ENCODE results near the gene NRARP.

Gene NRARP

DNA sequence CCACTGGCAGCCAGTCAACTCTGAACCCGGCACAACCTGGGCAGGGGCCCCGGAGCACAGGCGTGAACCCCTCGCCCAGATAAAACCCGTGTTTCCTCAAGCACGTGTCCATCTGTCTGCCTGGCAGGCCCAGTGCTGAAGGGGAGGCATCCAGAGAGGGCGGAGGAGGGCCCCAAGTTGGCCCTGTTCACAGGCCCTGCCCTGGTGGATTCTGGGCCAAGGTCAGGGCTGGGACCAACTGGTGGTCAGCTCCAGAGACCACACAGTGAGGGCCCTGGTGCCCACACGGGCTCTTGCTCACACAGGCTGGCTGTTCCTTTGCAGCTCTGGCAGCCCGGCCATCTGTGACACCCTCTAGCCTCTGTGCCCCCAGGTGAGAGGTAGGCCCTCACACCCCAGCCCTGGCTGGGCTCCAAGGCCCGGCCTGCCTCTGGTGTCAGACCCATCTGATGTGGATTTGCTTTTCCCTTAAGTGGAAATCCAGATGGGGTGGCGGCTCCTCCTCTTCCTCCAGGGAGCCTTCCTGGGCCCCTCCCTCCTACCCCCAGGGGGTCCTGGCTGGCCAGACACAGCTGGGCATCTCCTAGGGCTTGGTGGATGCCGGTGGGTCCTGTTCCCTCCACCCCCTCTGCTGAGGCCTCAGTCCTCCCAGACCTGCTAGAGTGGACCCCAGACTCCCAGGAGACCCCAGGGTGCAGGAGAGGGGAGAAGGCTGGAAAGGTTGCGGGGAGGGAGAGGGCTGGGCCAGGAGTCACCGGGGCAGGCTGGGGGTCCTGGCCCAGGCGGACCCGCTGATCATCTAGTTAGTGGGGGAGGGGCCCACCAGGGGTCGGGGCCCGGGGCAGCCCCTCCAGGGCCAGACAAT lies 51.5 kb downstream of the NRARP start:
- TF ChIP-seq ZNF274 (IDR thresholded peaks at IDR 0.05; ENCODE audit: low read depth, low read length) = no peak
- no peak overlapping the region for H3K4me3 ChIP-seq (ENCODE audit: low read length)

Measured in GM08714 (cell line).